ENCODE results near the gene PDGFD.
A peak's percentile ranks its signal among the peaks of the same experiment; 100 is the strongest.

Gene PDGFD

DNA sequence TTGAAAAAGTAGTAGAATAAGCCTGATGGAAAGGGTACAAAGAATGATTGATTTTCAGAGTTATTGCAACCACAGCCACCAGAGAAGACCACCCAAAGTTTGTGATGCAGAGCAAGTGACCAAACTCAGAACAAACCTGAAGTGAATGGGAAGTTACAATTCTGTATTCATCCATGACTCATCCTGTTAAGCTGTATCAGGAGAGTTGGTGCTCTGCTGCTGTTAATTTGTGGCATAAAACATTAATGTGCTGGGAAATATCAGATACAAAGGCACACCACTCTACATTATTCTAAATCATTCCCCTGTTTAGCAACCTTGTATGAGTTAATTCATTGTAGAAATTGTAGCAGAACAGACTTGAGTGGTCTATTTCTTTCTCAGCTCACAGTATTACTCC, 19.6 kb upstream of the PDGFD start:
- H3K4me3 ChIP-seq (ENCODE audit: control insufficient read depth, low read depth, low read length): no peak overlapping the region
- TF ChIP-seq, protein P1, sequence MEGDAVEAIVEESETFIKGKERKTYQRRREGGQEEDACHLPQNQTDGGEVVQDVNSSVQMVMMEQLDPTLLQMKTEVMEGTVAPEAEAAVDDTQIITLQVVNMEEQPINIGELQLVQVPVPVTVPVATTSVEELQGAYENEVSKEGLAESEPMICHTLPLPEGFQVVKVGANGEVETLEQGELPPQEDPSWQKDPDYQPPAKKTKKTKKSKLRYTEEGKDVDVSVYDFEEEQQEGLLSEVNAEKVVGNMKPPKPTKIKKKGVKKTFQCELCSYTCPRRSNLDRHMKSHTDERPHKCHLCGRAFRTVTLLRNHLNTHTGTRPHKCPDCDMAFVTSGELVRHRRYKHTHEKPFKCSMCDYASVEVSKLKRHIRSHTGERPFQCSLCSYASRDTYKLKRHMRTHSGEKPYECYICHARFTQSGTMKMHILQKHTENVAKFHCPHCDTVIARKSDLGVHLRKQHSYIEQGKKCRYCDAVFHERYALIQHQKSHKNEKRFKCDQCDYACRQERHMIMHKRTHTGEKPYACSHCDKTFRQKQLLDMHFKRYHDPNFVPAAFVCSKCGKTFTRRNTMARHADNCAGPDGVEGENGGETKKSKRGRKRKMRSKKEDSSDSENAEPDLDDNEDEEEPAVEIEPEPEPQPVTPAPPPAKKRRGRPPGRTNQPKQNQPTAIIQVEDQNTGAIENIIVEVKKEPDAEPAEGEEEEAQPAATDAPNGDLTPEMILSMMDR (conservative IDR thresholded peaks at IDR 0.05; ENCODE audit: control insufficient read depth, insufficient read depth, low read depth, low read length): no peak
- DNase-seq (ENCODE audit: low read depth): peak; percentile 8

DNA sequence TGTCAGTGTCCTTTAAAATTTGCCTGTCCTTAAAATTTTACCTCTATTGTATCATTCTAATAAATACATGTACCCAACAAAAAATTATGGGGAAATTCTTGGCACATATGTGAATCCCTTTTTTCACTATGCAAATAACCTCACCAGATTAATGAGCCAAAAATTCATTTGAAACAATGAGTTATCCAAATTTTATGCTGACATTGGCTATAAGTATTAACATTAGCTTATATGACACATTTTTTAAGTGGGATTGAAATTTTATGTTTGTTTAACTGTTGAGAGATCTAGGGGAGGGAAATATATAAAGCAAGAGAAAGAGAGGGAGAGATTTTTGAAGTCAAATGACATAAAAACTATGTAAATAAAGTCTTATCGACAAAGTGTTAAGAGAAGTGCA, 11.8 kb upstream of the PDGFD start:
- DNase-seq (ENCODE audit: low read depth): no peak
- H3K4me3 ChIP-seq (ENCODE audit: control insufficient read depth, low read depth, low read length): no peak overlapping the region
- TF ChIP-seq, protein P1 (conservative IDR thresholded peaks at IDR 0.05; ENCODE audit: control insufficient read depth, insufficient read depth, low read depth, low read length): no peak

DNA sequence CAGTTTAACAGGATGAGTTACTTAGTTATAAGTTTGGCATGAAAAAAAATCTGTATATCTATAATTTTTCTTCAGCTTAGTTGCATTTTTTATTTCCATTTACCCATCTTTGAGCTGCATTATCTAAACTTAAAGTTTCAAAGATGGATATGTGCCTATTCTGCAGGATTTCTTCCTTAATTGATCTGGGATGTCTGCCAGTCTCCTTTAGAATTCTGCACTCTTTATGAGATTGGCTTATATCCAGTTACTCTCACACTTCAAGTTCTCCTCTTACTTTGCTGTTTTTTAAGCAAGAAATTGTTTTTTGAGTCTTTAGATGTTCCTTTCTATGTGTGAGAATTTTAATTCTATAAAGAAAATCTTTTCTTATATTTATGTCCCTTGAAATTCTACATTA, 5.1 kb upstream of the PDGFD start:
- DNase-seq (ENCODE audit: low read depth): no peak
- TF ChIP-seq, protein P1 (conservative IDR thresholded peaks at IDR 0.05; ENCODE audit: control insufficient read depth, insufficient read depth, low read depth, low read length): no peak
- no peak overlapping the region for H3K4me3 ChIP-seq (ENCODE audit: control insufficient read depth, low read depth, low read length)

DNA sequence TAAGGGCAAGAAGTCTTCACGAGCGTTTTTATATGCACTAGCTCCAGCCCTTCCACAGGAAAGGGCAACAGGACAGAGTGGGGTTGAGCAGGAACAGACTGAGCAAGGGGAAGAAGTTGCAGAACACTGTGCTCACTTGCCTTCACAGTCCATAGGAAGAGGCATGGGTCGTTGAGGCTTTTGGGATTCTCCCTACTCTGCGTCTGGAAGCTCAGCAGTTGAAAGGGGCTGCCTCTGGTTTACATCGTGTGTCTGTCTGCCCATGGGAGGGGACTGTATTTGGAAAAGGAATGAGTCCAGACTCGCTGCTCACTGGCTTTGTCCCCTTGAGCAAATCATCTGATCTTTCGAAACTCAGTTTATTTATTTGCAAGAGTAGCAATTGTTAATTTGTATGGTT, 1.1 kb upstream of the PDGFD start:
- TF ChIP-seq, protein P1 (conservative IDR thresholded peaks at IDR 0.05; ENCODE audit: control insufficient read depth, insufficient read depth, low read depth, low read length): no peak
- no peak overlapping the region for H3K4me3 ChIP-seq (ENCODE audit: control insufficient read depth, low read depth, low read length)
- DNase-seq (ENCODE audit: low read depth): no peak

DNA sequence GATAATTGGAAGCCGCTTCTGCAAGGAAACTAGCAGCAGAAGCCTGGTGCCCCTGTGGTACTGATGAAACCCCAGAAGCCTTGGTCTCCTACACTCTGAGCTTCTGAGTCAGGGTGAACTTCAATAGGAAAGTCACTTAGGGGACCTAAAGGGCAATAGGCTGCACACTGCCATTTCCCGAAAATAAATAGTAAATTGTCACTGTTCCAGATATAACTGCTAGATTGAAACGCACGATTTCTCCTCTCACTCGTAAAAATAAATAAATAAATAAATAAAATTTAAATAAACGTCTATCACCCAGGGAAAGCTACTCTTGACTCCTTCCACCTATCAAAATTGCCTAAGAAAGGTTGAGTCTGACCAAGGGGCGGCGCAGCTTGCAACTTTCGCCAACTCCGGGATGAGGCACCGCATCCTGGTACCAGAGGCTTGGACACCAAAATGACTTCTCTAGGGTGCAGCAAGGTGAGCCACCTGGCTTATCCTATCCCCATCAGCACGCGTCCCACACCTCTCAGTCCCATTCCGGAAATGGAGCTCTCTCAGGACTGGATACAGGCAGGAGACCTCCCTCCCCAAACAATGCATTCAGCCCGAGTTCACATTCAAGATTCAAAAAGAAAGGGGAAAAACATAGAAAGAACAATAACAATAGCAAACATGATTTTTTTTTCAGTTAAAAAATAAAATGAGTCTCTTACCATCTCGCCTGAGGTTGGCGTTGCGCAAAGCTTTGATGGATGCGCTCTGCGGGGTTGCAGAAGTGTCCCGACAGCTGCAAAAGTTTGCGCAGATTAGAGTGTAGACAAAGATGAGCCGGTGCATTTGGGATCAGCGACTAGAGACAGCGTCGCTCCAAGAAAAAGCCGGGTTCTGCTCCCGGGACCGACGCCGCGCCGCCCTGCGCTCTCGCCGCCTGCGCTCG, 583 bp downstream of the PDGFD start:
- DNase-seq (ENCODE audit: low read depth): peak; percentile 34
- TF ChIP-seq, protein P1 (conservative IDR thresholded peaks at IDR 0.05; ENCODE audit: control insufficient read depth, insufficient read depth, low read depth, low read length): peak; percentile 14
- H3K4me3 ChIP-seq (ENCODE audit: control insufficient read depth, low read depth, low read length): peak overlapping the region; percentile 67

GRCh38 chr11:104161751-104162450, 2.0 kb downstream of the PDGFD start:
- TF ChIP-seq, protein P1 (conservative IDR thresholded peaks at IDR 0.05; ENCODE audit: control insufficient read depth, insufficient read depth, low read depth, low read length): no peak
- DNase-seq (ENCODE audit: low read depth): no peak
- H3K4me3 ChIP-seq (ENCODE audit: control insufficient read depth, low read depth, low read length): no peak overlapping the region
